Prostate gland (tissue), 2 donors: ENCODE results near the gene NUP58. TPM values are rescaled to one million over a fixed set of nuclear protein-coding genes. Genes with fewer than 3 reads are reported as not detected.

Source experiments
- DNase-seq: peaks from one replicate; pipeline ENCODE4 v3.0.0-alpha.2; 2019; ENCODE audit warnings: low spot score
- H3K27ac ChIP-seq, 2 donors: fragments of 200-600 bp; sonication (generic); 2 replicates each; pipeline ENCODE4 v1.5.1; 2017 to 2019
- H3K27me3 ChIP-seq: fragments of 200-600 bp; sonication (generic); replicated peaks from 2 replicates; pipeline ENCODE4 v1.5.1; 2019; ENCODE audit not compliant: insufficient read depth
- H3K36me3 ChIP-seq, 2 donors: fragments of 200-600 bp; sonication (generic); 1 replicate in 1 of 2; 2 replicates in 1 of 2; pipeline versions ENCODE4 v1.5.1 to v1.8.1; 2017 to 2019
- H3K4me1 ChIP-seq: fragments of 200-600 bp; sonication (generic); replicated peaks from 2 replicates; pipeline ENCODE4 v1.5.1; 2019
- H3K4me3 ChIP-seq, 2 donors: fragments of 200-600 bp; sonication (generic); 2 replicates each; pipeline ENCODE4 v1.5.1; 2017 to 2019
- H3K9me3 ChIP-seq: fragments of 200-600 bp; sonication (generic); 2 replicates; pipeline ENCODE4 v1.5.1; 2017
- POLR2A ChIP-seq: fragments of 450-650 bp; IDR thresholded peaks from one replicate; pipeline ENCODE4 v1.6.1; 2016; ENCODE audit warnings: antibody characterized with exemption, mild to moderate bottlenecking
- POLR2AphosphoS5 ChIP-seq: sonication (generic); formaldehyde crosslinking; IDR thresholded peaks from one replicate; pipeline ENCODE4 v1.6.1; 2017; ENCODE audit warnings: antibody characterized with exemption
- WGBS: methylation state at CpG from one replicate; pipeline ENCODE4 v1.1.5; 2018; 5-methylcytosine and 5-hydroxymethylcytosine counted together
- intact Hi-C: fragments of 100-400 bp; cut with DNase I; formaldehyde crosslinking; loops from one replicate; pipeline ENCODE4 v1.14.2; 2022
- total RNA-seq, 2 donors: library from RNA; depleted of rRNA; stranded (reverse); fragments of >200 nt; gene quantifications; one replicate each; pipeline ENCODE4 v1.1.0, GENCODE V29; 2016
- TF ChIP-seq, protein P1 (sequence below), 4 experiments: fragments of 200-600 bp in 2 of 4; fragments of 450-650 bp in 2 of 4; sonication (generic) in 2 of 4; IDR thresholded peaks; 1 replicate in 3 of 4; 2 replicates in 1 of 4; pipeline ENCODE4 v1.5.1; 2016 to 2019; ENCODE audit warnings: antibody characterized with exemption in 4 of 4, mild to moderate bottlenecking in 2 of 4, moderate library complexity in 2 of 4

Gene NUP58
- total RNA-seq, 2 donors from 2014 or later = 35.6 to 143 TPM

DNA sequence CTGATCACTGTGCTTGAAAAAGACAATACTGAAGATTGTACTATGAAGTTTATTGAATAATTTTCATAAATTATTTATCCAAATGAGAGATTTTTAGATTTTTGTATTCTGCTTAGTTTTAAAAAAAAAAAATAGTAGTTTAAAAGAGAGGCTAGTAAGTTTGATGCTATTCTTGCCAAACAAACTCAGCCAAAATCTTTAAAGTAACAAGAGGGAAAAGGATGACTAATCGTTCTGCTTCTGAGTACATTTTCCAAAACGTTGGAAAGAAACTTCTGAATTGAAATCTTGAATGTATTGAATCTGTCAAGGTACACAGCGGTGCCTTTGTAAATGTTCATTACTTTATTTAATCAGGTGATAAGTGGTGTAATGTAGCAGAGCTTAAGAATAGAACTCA lies 34.4 kb downstream of the NUP58 start:
- Histone ChIP-seq H3K36me3 (peaks cover 0 to 6% of the 10 kb centered on the region in 2 donors), H3K4me3 (no peak overlapping the region), H3K27ac (no peak overlapping the region), H3K27me3 (no peaks in the 10 kb centered on the region), H3K4me1 (no peaks in the 10 kb centered on the region), H3K9me3 (no peaks in the 10 kb centered on the region)
- TF ChIP-seq POLR2AphosphoS5 (no peak), POLR2A (no peak)
- TF ChIP-seq, protein P1, sequence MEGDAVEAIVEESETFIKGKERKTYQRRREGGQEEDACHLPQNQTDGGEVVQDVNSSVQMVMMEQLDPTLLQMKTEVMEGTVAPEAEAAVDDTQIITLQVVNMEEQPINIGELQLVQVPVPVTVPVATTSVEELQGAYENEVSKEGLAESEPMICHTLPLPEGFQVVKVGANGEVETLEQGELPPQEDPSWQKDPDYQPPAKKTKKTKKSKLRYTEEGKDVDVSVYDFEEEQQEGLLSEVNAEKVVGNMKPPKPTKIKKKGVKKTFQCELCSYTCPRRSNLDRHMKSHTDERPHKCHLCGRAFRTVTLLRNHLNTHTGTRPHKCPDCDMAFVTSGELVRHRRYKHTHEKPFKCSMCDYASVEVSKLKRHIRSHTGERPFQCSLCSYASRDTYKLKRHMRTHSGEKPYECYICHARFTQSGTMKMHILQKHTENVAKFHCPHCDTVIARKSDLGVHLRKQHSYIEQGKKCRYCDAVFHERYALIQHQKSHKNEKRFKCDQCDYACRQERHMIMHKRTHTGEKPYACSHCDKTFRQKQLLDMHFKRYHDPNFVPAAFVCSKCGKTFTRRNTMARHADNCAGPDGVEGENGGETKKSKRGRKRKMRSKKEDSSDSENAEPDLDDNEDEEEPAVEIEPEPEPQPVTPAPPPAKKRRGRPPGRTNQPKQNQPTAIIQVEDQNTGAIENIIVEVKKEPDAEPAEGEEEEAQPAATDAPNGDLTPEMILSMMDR (IDR thresholded peaks at IDR 0.05) = no peak
- intact Hi-C loops = no loop called here
- no peak for DNase-seq
- WGBS = 39% methylated on average over 3 of the region's 3 CpGs

DNA sequence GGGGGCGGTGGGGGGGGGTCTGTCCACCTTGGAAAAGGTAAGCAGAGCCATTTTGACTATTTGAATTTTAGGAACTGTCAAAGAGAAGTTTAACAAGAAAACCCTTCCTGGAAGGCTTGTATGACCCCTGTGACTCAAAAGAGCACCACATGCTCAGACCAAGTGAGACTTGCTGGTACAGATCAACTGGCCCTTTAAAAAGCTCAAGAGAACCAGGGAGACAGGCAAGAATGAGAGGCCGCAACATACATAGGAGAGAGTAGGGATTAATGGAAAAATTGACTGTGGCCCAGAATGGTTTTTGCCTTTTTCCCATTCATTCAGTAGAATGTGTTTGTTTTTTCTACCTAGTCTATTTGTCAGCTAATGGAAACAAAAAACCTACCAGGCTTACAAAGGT lies 44.2 kb downstream of the NUP58 start:
- WGBS = 88% methylated on average over 2 of the region's 2 CpGs
- H3K27ac ChIP-seq = no peak overlapping the region
- TF ChIP-seq, protein P1 (IDR thresholded peaks at IDR 0.05) = no peak
- TF ChIP-seq POLR2A = no peak
- TF ChIP-seq POLR2AphosphoS5 = no peak
- H3K9me3 ChIP-seq = no peaks in the 10 kb centered on the region
- no peak for DNase-seq
- no peaks in the 10 kb centered on the region for H3K4me1 ChIP-seq
- no peaks in the 10 kb centered on the region for H3K36me3 ChIP-seq
- H3K4me3 ChIP-seq = no peak overlapping the region
- intact Hi-C loops = no loop called here
- no peaks in the 10 kb centered on the region for H3K27me3 ChIP-seq

DNA sequence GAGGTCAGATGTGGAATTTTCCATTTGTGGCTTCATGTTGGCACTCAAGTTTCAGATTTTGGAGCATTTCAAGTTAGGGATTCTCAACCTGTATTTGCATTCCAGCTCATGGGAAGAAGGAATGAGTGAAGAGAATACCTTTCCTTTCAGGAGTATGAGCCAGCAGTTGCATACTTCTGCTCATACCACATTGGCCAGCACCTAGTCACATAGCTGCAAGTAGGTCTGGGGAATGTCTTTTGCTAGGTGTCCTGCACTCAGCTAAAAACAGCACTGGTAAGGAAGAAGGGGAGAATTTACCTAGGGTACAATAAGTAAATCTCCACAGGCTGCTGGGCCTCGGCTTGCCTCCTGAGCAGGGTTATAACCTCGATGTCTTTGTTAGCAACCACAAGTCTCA lies 45.7 kb downstream of the NUP58 start:
- Histone ChIP-seq H3K36me3 (no peaks in the 10 kb centered on the region), H3K27ac (no peak overlapping the region), H3K27me3 (no peaks in the 10 kb centered on the region), H3K4me3 (no peak overlapping the region), H3K4me1 (no peaks in the 10 kb centered on the region), H3K9me3 (no peaks in the 10 kb centered on the region)
- no peak for DNase-seq
- no peak for TF ChIP-seq POLR2A
- TF ChIP-seq, protein P1 (IDR thresholded peaks at IDR 0.05) = no peak
- TF ChIP-seq POLR2AphosphoS5 = no peak
- intact Hi-C loops = no loop called here
- 78% methylated on average over 2 of the region's 2 CpGs for WGBS

DNA sequence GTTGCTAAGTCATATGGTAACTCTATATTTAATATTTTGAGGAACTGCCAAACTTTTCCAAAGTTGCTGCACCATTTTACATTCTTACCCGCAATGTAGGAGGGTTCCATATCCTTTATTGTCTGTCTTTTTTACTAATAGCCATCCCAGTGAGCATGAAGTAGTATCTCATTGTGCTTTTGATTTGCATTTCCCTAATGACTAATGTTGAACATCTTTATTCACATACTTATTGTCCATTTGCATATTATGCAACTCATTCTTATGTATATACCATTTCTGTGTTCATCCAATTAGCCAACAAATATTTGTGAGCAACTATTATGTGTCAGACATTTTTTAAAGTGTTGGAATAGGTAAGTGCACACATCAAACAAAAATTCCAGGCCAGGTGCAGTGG lies 50.0 kb downstream of the NUP58 start:
- WGBS = 96% methylated on average over 1 of the region's 1 CpG
- TF ChIP-seq POLR2A (no peak), POLR2AphosphoS5 (no peak)
- TF ChIP-seq, protein P1 (IDR thresholded peaks at IDR 0.05) = no peak
- Histone ChIP-seq H3K4me1 (no peaks in the 10 kb centered on the region), H3K27ac (no peak overlapping the region), H3K9me3 (no peaks in the 10 kb centered on the region), H3K27me3 (no peaks in the 10 kb centered on the region), H3K36me3 (no peaks in the 10 kb centered on the region), H3K4me3 (no peak overlapping the region)
- intact Hi-C loops = no loop called here
- DNase-seq = no peak

DNA sequence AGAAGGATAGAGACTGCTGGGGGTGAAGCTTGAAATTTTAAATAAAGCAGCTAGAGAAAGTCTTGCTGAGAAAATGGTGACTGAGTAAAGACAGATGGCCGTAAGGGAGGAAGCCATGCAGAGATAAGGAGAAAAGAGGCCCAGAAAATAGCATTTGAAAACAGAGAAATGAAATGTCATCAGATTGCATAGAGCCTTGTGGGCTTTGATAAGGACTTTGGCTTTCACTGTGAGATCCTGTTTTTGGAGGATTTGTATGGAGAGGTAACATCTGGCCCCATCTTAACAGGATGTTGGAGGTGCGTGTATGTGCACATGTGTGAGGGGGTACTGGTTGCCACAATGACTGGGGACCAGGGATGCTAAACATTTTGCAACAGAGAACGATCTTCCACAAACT lies 50.8 kb downstream of the NUP58 start:
- TF ChIP-seq, protein P1 (IDR thresholded peaks at IDR 0.05) = no peak
- TF ChIP-seq POLR2AphosphoS5 = no peak
- TF ChIP-seq POLR2A = no peak
- Histone ChIP-seq H3K27me3 (no peaks in the 10 kb centered on the region), H3K4me1 (no peaks in the 10 kb centered on the region), H3K9me3 (no peaks in the 10 kb centered on the region), H3K36me3 (no peaks in the 10 kb centered on the region), H3K27ac (no peak overlapping the region), H3K4me3 (no peak overlapping the region)
- WGBS = 64% methylated on average over 3 of the region's 3 CpGs
- DNase-seq = no peak
- intact Hi-C loops = no loop called here
